ENCODE measurements around the gene PDZD7.

PDZD7 gene

DNA sequence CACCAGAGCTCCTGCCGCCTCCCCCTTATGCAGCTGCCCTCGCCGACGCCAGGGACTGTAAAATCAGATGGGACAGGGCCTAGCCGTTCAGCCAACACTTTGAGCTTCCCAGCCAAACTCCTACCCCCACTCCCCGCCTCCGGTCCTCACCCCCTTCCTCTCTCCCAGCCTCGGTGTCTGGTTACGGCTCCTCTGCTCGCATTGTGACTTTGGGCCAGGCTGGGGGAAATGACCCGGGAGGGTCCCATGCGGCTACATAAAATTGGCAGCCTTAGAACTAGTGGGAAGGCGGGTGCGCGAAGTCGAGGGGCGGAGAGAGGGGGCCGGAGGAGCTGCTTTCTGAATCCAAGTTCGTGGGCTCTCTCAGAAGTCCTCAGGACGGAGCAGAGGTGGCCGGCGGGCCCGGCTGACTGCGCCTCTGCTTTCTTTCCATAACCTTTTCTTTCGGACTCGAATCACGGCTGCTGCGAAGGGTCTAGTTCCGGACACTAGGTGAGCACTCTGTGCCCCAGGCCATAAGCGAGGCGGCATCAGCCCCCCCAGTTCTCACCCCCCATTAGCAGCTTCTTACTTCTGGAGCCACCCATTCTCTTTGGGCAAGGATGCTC lies 30.8 kb upstream of the PDZD7 start, which contains the start of gene KAZALD1:
KAZALD1 (plus strand) TSS at position 366 of the 608 bp plus-strand sequence. CDS start 604 bp downstream, outside the sequence.
- DNase-seq (ENCODE audit: low spot score), result peak; percentile 93

GRCh38 chr10:101060951-101061623 lies 30.2 kb upstream of the PDZD7 start:
- peak; percentile 98 for DNase-seq (ENCODE audit: low spot score)

GRCh38 chr10:101060036-101060950 lies 29.4 kb upstream of the PDZD7 start:
- DNase-seq (ENCODE audit: low spot score), result peak; percentile 77

- DNase-seq (ENCODE audit: low spot score), result no peak
Measured at GRCh38 chr10:101056365-101057151, 25.6 kb upstream of the PDZD7 start.

DNA sequence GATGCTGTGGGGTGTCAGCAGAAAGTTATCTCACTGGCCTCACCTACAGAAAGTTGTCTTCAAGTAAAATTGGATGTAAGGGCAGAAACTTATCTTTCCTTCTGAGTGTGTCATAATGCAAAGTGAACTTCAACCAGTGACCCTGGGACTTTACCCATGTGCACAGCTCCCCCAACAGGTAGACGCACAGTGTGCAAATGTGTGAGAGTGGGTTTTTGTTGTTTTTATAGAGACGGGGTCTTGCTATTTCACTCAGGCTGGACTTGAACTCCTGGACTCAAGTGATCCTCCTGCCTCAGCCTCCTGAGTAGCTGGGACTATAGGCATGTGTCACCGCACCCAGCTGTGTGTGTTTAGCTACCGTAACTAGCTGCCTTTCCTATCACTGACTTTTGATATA lies 24.5 kb upstream of the PDZD7 start:
- DNase-seq (ENCODE audit: low spot score), result no peak

- DNase-seq (ENCODE audit: low spot score), result no peak
Measured at GRCh38 chr10:101054876-101055275, 23.9 kb upstream of the PDZD7 start.

GRCh38 chr10:101054351-101054750 lies 23.4 kb upstream of the PDZD7 start:
- DNase-seq (ENCODE audit: low spot score), result no peak

GRCh38 chr10:101053516-101053915 lies 22.6 kb upstream of the PDZD7 start:
- no peak for DNase-seq (ENCODE audit: low spot score)

- DNase-seq (ENCODE audit: low spot score), result no peak
Measured at GRCh38 chr10:101052285-101052684, 21.4 kb upstream of the PDZD7 start.

GRCh38 chr10:101050208-101051069 lies 19.5 kb upstream of the PDZD7 start:
- DNase-seq (ENCODE audit: low spot score), result no peak

DNA sequence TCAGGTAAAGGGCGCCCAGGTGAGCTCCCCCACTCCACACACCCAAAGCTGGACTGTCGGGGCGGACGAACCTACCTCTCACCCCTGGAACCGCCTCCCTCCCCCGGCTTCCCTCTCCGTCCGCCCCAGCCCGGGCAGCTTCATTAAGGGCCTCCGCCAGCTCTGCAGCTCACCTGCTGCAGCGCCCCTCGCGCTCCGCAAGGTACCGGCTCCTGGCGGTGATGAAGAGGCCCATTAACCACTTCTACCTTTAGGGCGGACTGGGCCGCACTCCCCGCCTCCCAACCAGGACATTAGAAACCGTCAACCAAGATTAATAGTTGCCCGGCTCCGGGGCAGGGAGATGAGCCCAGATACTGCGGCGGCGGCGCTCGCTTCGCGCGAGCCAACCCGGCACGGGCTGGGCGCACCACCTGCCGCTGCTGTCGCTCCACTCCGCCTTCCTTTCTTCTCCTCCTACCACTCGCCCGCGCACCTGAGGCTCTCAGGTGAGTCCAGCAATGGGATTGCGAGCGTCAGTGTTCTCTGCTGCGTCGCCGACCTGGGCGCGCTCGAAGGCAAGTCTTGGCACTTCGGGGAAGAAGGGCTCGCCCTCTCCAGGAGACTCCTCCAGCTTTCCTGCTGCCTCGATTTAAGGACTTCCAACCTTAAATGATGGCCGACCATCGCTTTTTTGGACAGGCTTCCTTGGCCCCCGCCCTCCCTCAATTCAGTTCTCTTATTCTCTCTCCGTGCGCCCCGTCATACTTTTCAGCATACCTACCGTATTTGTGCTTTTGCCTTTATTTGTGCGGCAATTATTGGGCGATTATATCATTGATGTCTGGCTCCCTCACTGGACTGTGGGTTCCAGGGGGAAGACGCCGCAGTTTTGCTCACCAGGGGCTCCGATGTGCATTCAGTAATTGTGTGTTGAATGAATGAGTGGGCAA lies 17.3 kb upstream of the PDZD7 start:
- no peak for DNase-seq (ENCODE audit: low spot score)

DNA sequence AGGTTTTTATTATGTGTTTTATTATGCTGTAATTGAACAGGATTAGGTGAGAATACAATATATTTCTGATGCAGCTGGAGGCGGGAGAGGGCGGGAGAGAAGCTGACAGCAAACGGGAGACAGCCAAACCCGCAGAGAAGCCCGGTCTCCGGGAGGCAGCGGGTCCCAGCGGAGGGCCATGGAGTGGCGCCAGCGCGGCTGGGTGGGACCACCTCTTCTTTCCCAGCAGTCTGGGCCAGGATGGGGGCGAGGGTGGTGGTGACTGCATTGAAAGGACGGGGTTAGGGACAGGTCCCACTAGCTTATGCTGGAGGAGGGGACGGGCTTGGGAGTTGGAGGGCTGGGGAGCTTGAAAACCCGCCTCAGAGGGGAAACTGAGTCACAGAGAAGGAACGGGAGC lies 16.3 kb upstream of the PDZD7 start:
- DNase-seq (ENCODE audit: low spot score), result no peak

DNA sequence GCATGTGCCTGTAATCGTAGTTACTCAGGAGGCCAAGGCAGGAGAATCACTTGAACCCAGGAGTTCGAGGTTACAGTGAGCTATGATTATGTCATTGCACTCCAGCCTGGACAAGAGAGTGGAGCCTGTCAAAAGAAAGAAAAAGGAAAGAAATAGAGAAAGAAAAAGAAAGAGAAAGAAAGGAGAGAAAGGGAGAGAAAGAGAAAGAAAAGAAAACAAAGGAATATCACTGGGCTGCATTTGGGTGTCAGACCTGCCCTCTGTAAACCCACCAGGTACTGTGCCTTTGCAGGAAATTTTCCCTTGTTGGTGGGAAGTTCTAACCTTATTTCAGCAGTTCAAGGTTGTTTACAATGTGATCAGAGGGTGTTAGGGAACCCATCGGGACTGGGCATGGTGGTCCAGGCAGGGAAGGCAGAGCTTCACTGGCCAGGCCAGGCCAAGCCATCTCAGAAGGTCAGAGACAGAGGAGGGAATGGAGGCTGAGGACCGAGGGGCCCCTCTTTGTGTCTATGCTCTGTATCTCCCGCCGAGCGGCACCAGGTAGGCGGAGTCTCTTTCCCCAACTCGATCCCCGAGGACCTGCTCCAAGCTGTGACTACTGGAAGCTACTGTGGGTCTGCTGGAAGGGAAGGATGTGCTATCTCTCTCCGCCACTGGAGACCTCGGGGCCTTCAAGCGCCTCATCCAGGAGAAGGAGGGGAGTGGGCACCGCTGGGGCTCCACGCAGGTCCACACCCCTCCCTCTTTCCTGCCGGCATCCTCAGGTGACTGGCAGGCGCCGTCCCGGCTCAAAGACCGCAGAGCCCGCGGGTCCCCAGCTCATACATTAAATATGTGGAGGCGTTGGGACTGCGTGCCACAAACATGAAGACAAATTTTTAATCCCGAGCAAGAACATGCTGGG lies 15.7 kb upstream of the PDZD7 start:
- DNase-seq (ENCODE audit: low spot score), result no peak

- no peak for DNase-seq (ENCODE audit: low spot score)
Measured at GRCh38 chr10:101044117-101044516, 13.2 kb upstream of the PDZD7 start.

- DNase-seq (ENCODE audit: low spot score), result no peak
Measured at GRCh38 chr10:101043363-101043707, 12.4 kb upstream of the PDZD7 start.

- DNase-seq (ENCODE audit: low spot score), result peak; percentile 92
Measured at GRCh38 chr10:101042667-101043362, 11.9 kb upstream of the PDZD7 start.

DNA sequence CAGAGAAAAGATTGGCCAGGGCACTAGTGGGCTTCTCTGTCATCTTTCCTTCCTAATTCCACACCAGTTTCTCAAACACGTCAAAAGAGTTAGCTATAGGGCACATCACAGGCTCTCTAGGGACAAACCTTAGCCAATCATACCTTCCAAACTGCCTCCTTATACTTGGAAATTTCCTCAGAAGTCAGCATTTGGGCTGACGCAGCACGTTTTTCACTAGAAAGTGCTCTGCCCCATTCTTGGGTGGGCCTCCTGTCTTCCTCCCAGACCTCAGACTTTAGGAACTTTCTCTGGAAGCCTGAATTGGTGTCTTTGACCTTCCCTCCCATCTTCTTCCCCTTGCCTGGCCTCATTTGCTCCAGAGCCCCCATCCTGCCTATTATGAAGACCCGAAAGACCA lies 11.2 kb upstream of the PDZD7 start:
- no peak for DNase-seq (ENCODE audit: low spot score)

GRCh38 chr10:101041252-101041761 lies 10.4 kb upstream of the PDZD7 start:
- DNase-seq (ENCODE audit: low spot score), result peak; percentile 82

All from left forelimb (tissue), 1 donor.